GM21360 (cell line): ENCODE data around the gene MYO1G.
A peak's percentile ranks its signal among the peaks of the same experiment; 100 is the strongest.
"Not testable (repeated sequence)": the region's sequence is repeated elsewhere in the genome, so short reads cannot be mapped to it uniquely, and the experiment has no call there.

ENCODE experiments used
- ATAC-seq: cut with Tn5 transposase; IDR thresholded peaks from one replicate; pipeline ENCODE4 v1.9.1; 2021; ENCODE audit warnings: mild to moderate bottlenecking, moderate library complexity; ENCODE audit not compliant: unreplicated experiment

Gene MYO1G

GRCh38 chr7:44999245-45000092 is 20.7 kb upstream of the MYO1G start:
- peak; percentile 67 for ATAC-seq

GRCh38 chr7:44998153-44998871 is 19.5 kb upstream of the MYO1G start:
- no peak for ATAC-seq

DNA sequence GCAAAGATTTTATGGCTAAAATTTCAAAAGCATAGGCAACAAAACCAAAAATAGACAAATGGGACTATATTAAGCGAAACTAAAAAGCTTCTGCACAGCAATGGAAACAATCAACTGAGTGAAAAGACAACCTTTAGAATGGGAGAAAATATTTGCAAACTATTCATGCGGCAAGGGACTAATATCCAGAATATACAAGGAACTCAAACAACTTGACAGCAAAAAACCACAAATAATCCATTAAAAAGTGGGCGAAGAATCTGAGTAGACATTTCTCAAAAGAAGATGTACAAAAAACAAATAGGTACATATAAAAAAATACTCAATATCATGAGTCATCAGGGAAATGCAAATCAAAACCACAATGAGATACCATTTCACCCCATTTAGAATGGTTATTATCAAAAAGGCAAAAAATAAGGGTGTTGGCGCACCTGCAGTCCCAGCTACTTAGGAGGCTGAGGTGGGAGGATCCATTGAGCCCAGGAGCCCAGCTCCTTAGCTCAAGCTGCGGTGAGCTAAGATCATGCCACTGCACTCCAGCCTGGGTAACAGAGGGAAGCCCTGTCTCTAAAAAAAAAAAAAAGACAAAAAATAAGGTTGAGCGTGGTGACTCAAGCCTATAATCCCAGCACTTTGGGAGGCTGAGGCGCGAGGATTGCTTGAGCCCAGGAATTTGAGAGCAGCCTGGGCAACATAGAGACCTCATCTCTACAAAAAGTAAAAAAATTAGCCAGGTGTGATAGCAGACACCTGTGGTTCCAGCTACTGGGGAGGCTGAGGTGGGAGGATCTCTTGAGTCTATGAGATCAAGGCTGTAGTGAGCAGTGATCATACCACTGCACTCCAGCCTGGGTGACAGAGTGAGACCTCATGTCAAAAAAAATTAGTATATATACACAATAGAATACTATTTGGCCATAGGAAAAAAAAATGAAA is 17.0 kb upstream of the MYO1G start:
- no peak for ATAC-seq

DNA sequence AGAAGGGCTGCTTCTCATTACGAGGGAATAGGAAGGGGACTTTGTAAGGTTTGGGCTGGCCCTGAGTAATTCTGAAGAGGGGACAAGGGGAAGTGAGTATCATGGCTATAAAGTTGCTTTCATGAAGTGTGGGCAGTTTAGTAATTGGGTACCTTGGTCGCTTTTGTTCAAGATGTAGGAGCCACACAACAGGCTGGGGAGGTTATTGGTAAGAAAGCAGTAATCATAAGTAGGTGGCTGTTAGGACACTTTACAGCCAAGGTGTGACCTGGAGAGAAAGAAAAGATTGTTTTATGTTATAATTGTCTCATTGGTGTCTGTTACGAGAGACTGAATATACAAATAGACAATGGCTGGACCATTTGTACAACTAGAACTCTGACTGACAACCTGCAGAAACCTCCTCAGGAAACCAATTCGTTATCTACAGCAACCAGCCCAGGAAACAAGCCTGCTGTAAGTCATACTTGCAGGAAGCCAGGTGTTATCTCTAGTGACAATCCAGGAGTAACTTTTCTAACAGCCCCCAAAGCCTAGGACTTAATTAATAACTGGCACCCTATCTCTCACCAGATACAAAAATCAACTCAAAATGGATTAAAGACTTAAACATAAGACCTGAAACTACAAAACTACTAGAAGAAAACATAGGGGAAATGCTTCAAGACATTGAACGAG is 16.2 kb upstream of the MYO1G start:
- ATAC-seq, result no peak

- ATAC-seq, result not testable (repeated sequence)
Observed at GRCh38 chr7:44992004-44992795, 13.4 kb upstream of the MYO1G start.

DNA sequence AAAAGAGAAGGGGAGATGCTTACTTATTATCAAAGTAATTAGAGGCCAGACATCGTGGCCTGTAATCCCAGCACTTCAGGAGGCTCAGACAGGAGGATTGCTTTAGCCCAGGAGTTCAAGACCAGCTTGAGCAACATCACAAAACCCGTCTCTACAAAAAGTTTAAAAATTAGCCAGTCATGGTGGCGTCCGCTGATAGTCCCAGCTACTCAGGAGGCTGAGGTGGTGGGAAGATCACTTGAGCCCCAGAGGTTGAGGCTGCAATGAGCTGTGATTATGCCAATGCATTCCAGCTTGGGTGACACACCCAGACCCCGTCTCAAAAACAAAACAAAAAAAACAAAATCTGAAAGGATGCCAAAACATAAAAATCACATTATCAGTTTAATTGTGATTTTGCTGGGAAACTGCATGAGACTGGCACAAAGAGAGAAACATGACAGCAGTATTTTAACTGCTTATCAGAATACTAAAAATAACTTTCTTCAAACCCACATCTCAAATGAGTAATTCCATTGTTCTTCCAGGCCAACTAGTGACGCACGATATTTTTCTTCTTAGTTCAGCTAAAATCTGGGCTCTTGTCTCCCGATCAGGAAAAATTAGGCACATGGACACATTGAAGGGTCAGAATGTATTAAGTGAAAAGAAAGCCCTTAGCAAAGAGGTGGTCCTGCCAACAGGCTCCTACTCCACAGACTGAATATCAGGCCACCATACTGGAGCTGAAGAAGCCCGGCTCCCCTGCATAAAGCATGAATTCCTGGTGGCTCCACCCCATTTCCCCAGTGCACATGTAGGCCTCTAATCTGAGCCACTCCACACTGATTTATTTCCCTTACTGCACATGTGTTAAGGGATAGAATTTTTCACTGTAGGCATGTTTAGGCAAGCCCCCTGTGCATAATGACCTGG is 11.6 kb upstream of the MYO1G start:
- ATAC-seq, result no peak

GRCh38 chr7:44989132-44989531 is 10.3 kb upstream of the MYO1G start:
- no peak for ATAC-seq

DNA sequence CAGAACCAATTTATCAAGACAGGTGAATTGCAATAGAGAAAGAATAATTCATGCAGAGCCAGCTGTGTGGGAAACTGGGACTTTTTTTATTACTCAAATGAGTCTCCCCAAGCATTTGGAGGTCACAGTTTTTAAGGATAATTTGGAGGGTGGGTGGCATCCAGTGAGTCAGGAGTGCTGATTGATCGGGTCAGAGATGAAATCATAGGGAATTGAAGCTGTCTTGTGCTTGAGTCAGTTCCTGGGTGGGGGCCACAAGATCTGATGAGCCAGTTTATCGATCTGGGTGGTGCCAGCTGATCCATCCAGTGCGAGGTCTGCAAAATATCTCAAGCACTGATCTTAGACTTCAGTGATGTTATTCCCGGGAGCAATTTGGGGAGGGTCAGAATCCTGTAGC is 9.9 kb upstream of the MYO1G start:
- ATAC-seq, result no peak

GRCh38 chr7:44987996-44988395 is 9.2 kb upstream of the MYO1G start:
- no peak for ATAC-seq

DNA sequence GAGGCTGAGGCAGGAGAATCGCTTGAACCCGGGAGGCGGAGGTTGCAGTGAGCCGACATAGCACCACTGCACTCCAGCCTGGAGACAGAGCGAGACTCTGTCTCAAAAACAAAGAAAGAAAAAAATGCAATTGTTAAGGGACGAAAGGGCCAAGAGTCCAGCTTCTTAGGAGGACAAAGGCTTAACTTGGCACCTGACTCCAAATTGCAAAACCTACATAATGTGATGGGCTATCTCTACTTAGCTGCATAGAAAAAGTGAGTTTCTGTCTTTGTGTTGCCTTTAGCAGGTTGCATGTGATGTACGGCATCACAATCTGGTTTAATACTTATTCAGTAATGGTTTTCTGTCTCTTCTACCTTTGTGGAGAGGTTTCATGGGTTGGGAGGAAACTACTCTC is 8.6 kb upstream of the MYO1G start:
- ATAC-seq, result no peak

GRCh38 chr7:44986218-44987053 is 7.6 kb upstream of the MYO1G start:
- ATAC-seq, result peak; percentile 90

GRCh38 chr7:44985900-44986217 is 7.0 kb upstream of the MYO1G start:
- no peak for ATAC-seq

DNA sequence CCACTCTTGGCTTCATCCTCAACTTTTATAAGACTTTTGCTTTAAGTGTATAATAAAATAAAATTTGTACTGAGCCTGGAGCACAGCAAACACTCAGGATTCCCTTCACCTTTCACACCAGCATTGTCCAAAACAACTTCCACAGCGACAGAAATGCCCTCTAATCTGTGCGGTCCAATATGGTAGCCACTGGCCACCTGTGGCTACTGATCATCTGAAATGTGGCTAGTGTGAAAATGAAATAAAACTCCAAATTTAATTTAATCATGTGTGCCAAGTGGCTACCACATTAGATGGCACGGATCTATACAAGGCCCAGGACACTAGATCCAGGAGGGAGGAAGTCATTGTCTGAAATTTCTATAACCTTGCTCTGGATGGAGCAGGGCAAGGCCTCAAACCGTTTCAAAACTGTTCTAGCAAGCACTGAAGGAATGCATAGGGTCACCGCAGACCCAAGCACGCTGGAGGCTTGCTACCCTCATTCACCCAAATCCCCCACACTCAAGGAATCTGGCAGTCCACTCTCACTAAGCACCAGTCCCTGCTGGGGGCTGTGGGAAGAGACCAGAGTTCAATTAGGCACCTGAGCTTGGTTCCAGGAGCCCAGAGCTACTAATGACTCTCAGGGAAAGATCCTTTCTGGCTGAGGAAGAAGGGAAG is 6.3 kb upstream of the MYO1G start:
- no peak for ATAC-seq

- no peak for ATAC-seq
Observed at GRCh38 chr7:44984478-44984758, 5.6 kb upstream of the MYO1G start.

GRCh38 chr7:44983742-44984477 is 5.1 kb upstream of the MYO1G start:
- no peak for ATAC-seq

DNA sequence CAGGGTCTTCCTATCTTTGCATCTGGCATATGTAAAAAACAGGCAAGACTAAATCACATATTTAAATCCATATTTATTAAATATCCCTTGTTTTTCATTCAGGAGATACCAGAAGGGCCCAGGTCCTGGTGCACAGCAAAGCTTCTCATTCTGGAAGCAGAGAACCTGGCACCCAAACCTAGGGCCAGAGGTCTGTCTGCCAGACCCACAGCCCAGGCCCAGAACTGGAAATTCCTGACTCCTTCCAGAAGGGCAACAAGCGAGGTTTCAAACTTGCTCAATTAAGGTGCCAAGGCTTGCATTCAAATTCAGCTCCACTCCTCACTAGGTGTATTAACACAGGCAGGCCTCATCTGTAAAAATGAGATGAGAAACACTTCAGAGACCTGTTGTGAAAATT is 4.2 kb upstream of the MYO1G start:
- ATAC-seq, result no peak

DNA sequence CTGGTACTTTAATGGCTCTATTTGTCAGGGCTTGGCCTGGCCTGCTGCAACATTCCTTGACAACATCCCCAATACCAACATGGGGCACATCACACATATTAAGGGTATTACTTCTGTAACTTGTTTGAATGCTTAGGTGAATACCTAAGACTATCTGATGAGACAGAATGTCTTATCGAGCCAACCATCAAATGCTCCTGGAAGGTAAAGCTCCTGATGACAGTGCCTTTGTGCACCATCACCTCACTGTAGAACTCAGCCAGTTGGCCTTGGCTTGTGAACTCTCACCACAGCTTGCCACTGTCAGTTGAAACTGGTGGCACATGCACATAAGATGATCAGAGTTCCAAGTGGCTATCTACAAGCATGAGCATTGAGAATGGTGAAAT is 3.7 kb upstream of the MYO1G start:
- no peak for ATAC-seq
